IMR-90 (cell line): ENCODE data around the gene ISG20. TPM values are rescaled to one million over a fixed set of nuclear protein-coding genes. Genes with fewer than 3 reads are reported as not detected.

ENCODE experiments used
- ATAC-seq: fragments of 200-7000 bp; cut with Tn5 transposase; 2 replicates; pipeline ENCODE4 v1.9.1; 2020; ENCODE audit warnings: low read depth, mild to moderate bottlenecking, moderate library complexity
- BruUV-seq: library from RNA; stranded (reverse); fragments of 400-500 nt; replicated peaks from 2 replicates; lab custom pipeline; 2021; lab: Mats Ljungman, UMichigan
- CTCF ChIA-PET: fragments of 300-600 bp; formaldehyde crosslinking; extraction: SDS; loops from one replicate; lab custom pipeline; 2021; ENCODE audit warnings: antibody characterized with exemption; lab: Yijun Ruan, JAX
- POLR2A ChIA-PET: fragments of 300-600 bp; sonication (Branson Sonifier 250); formaldehyde crosslinking; loops from one replicate; lab custom pipeline; 2022; ENCODE audit warnings: antibody characterized with exemption; ENCODE audit not compliant: unreplicated experiment; lab: Charles Lee
- DNase-seq: peaks from one replicate; pipeline ENCODE4 v3.0.0; 2013
- H2AFZ ChIP-seq: replicated peaks from 2 replicates; pipeline ENCODE3; 2013; ENCODE audit warnings: low read length, mild to moderate bottlenecking; ENCODE audit not compliant: poor library complexity
- H2AK5ac ChIP-seq: 2 replicates; pipeline ENCODE4 v1.6.1; 2013; ENCODE audit warnings: low read depth, low read length, inconsistent platforms
- H2AK9ac ChIP-seq: replicated peaks from 2 replicates; pipeline ENCODE3; 2013; ENCODE audit warnings: mild to moderate bottlenecking, low read depth, low read length, moderate library complexity; ENCODE audit not compliant: poor library complexity
- H2BK120ac ChIP-seq: 2 replicates; pipeline ENCODE4 v1.6.1; 2013; ENCODE audit warnings: low read depth, low read length, inconsistent platforms
- H2BK15ac ChIP-seq: 3 replicates; pipeline ENCODE4 v1.6.1; 2013; ENCODE audit warnings: low read depth, low read length, inconsistent platforms
- H2BK20ac ChIP-seq: 2 replicates; pipeline ENCODE4 v1.6.1; 2013; ENCODE audit warnings: low read depth, mild to moderate bottlenecking, inconsistent platforms, low read length, moderate library complexity
- H2BK5ac ChIP-seq: 2 replicates; pipeline ENCODE4 v1.6.1; 2013; ENCODE audit warnings: mild to moderate bottlenecking, low read depth, low read length, inconsistent platforms; ENCODE audit not compliant: poor library complexity, severe bottlenecking
- H3K14ac ChIP-seq: replicated peaks from 2 replicates; pipeline ENCODE4 v1.6.1; 2013; ENCODE audit warnings: low read depth, low read length, inconsistent platforms
- H3K18ac ChIP-seq: 2 replicates; pipeline ENCODE4 v1.6.1; 2013; ENCODE audit warnings: low read depth, low read length, control low read depth
- H3K23ac ChIP-seq: 2 replicates; pipeline ENCODE4 v1.6.1; 2013; ENCODE audit warnings: low read depth, low read length, inconsistent platforms
- H3K27ac ChIP-seq: 2 replicates; pipeline ENCODE4 v1.5.1; 2013; ENCODE audit warnings: mild to moderate bottlenecking, control low read depth, low read length; ENCODE audit not compliant: insufficient read depth
- H3K27me3 ChIP-seq: 2 replicates; pipeline ENCODE4 v1.6.1; 2013; ENCODE audit warnings: low read length; ENCODE audit not compliant: control insufficient read depth, insufficient read depth
- H3K36me3 ChIP-seq: 2 replicates; pipeline ENCODE4 v1.6.1; 2013; ENCODE audit warnings: low read length, mixed read lengths; ENCODE audit not compliant: control insufficient read depth, insufficient read depth
- H3K4ac ChIP-seq: 2 replicates; pipeline ENCODE4 v1.6.1; 2013; ENCODE audit warnings: low read depth, low read length, inconsistent platforms
- H3K4me1 ChIP-seq: 2 replicates; pipeline ENCODE4 v1.6.1; 2013; ENCODE audit warnings: low read length, mixed read lengths; ENCODE audit not compliant: control insufficient read depth, insufficient read depth
- H3K4me2 ChIP-seq: 2 replicates; pipeline ENCODE4 v1.6.1; 2013; ENCODE audit warnings: low read depth, mild to moderate bottlenecking, control low read depth, low read length, moderate library complexity
- H3K4me3 ChIP-seq: 2 replicates; pipeline ENCODE4 v1.5.1; 2013; ENCODE audit warnings: low read depth, mild to moderate bottlenecking, control low read depth, low read length, moderate library complexity; ENCODE audit not compliant: insufficient read depth
- H3K56ac ChIP-seq: 2 replicates; pipeline ENCODE4 v1.6.1; 2013; ENCODE audit warnings: low read length, inconsistent platforms; ENCODE audit not compliant: insufficient read depth; ENCODE audit errors: extremely low read depth
- H3K79me1 ChIP-seq, 2 experiments: 2 replicates each; pipeline ENCODE4 v1.6.1; 2013; ENCODE audit warnings: low read length in 2 of 2, inconsistent platforms in 1 of 2, low read depth in 1 of 2
- H3K9ac ChIP-seq: 2 replicates; pipeline ENCODE4 v1.6.1; 2013; ENCODE audit warnings: low read depth, low read length, control low read depth
- H3K9me1 ChIP-seq: 2 replicates; pipeline ENCODE4 v1.6.1; 2013; ENCODE audit warnings: low read length, inconsistent platforms; ENCODE audit not compliant: insufficient read depth
- H3K9me3 ChIP-seq: 2 replicates; pipeline ENCODE4 v1.6.1; 2013; ENCODE audit warnings: low read length; ENCODE audit not compliant: control insufficient read depth, insufficient read depth
- H4K20me1 ChIP-seq: 2 replicates; pipeline ENCODE4 v1.6.1; 2013; ENCODE audit warnings: low read length, inconsistent platforms; ENCODE audit not compliant: insufficient read depth
- H4K5ac ChIP-seq: 2 replicates; pipeline ENCODE4 v1.6.1; 2013; ENCODE audit warnings: mild to moderate bottlenecking, low read depth, low read length, control low read depth
- H4K8ac ChIP-seq, 2 experiments: 2 replicates each; pipeline ENCODE4 v1.6.1; 2013; ENCODE audit warnings: low read depth in 2 of 2, low read length in 2 of 2, control low read depth in 1 of 2, inconsistent platforms in 1 of 2
- H4K91ac ChIP-seq: 2 replicates; pipeline ENCODE4 v1.6.1; 2013; ENCODE audit warnings: low read depth, low read length, inconsistent platforms; ENCODE audit not compliant: insufficient read depth
- POLR2A ChIP-seq: IDR thresholded peaks from 2 replicates; pipeline ENCODE4 v1.6.1; 2012; ENCODE audit warnings: mild to moderate bottlenecking, low read depth, low read length
- RCOR1 ChIP-seq: IDR thresholded peaks from 2 replicates; pipeline ENCODE4 v1.6.1; 2012; ENCODE audit warnings: mild to moderate bottlenecking, low read length, improper control_type of control experiment; ENCODE audit not compliant: insufficient replicate concordance
- WGBS, 2 experiments: methylation state at CpG; one replicate each; pipeline versions ENCODE4 v1.1.5 to v1.1.7; 2013; ENCODE audit warnings: missing lambda C conversion rate in 2 of 2; ENCODE audit not compliant: insufficient read length in 1 of 2; ENCODE audit errors: extremely low coverage in 2 of 2; 5-methylcytosine and 5-hydroxymethylcytosine counted together
- dilution Hi-C: fragments of 300-500 bp; cut with HindIII; formaldehyde crosslinking; loops from one replicate; pipeline ENCODE4 v1.14.3; 2018; ENCODE audit warnings: low sequenced_read_pairs; ENCODE audit not compliant: unreplicated experiment
- in situ Hi-C: fragments of 300-500 bp; cut with MboI; formaldehyde crosslinking; loops from 3 replicates; pipeline ENCODE4 v1.14.3; 2019; ENCODE audit warnings: low sequenced_read_pairs, inconsistent platforms, mixed read lengths
- intact Hi-C: fragments of 100-400 bp; cut with micrococcal nuclease; formaldehyde crosslinking; loops from 2 replicates; pipeline ENCODE4 v1.10.0; 2022
- polyA plus RNA-seq, 3 experiments: library from polyadenylated mRNA; depleted of rRNA; stranded (reverse); fragments of >200 nt; gene quantifications; 2 replicates each; pipeline ENCODE4 v1.2.3, GENCODE V29; 2012; ENCODE audit warnings: low replicate concordance in 1 of 3
- total RNA-seq: library from RNA; depleted of rRNA; stranded (reverse); fragments of >200 nt; gene quantifications from 2 replicates; pipeline ENCODE4 v1.2.3, GENCODE V29; 2012

The ISG20 gene
- total and polyA plus RNA-seq, 2 of the 4 experiments (the other 2 are of a cell fraction), result 0.72 to 1.2 TPM

DNA sequence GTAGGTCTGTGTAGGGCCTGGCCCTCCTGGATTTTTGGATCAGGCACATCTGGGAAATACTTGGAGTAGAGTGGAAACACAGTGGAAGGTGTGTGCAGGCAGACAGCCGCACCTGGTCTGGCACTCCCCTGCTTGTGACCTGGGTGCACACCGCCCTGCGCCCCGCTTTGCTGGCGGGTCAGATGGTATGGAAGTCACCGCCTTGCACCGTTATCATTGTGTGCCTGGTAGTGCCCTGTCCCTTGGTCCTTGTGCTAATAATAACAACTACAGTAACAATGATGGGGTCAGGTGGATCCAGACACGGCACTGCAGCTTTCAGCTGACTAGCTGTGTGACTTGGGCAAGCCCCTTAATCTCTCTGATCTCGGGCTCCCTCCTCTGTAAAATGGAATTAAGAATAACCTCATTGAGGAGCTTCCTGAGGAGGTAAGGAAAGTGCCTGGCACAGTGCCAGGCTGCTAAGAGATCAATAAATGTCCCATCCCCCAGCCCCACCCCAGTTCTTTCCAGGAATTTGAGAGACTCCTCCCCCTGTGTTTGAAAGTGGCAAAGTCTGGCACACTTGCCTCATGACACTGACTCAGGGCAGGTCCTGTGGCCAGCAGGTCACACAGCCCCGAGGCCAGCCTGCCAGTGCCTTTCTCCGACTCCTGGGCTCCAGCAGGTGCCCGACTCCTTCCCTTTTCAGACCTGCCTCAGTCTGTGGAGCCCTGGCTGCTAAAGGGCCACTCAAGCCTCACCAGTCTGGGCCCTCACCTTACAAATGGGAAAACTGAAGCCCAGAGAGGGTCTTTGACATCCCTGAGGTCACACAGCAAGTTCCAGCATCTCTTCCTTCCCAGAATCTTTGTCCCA, 9.8 kb downstream of the ISG20 start:
- Histone ChIP-seq H3K9me1 (peaks cover 15% of the 10 kb centered on the region), H3K4me1 (peaks cover 15% of the 10 kb centered on the region), H3K14ac (peak overlapping the region; percentile 30), H3K79me1 (no peaks in the 10 kb centered on the region), H3K56ac (no peak overlapping the region), H3K9ac (no peak overlapping the region), H4K8ac (peak overlapping the region in 1 of 2 experiments; percentile 35; a peak in 3 of 4 replicates), H3K27ac (peak overlapping the region; percentile 42), H3K36me3 (no peaks in the 10 kb centered on the region), H2BK15ac (no peak overlapping the region), H2BK120ac (peak overlapping the region; percentile 64), H3K4me2 (no peak overlapping the region), H3K18ac (peak overlapping the region; percentile 30; the same call in 1 of the 2 replicates), H2BK5ac (peak overlapping the region; percentile 55), H2BK20ac (peak overlapping the region; percentile 42; the same call in 1 of the 2 replicates), H4K91ac (peak overlapping the region; percentile 37; the same call in 1 of the 2 replicates), H2AK9ac (peak overlapping the region; percentile 73), H2AFZ (peak overlapping the region; percentile 71), H3K9me3 (no peaks in the 10 kb centered on the region), H3K27me3 (no peaks in the 10 kb centered on the region), H3K4ac (peak overlapping the region; percentile 77), H3K23ac (no peak overlapping the region; the same call in 1 of the 2 replicates), H2AK5ac (peak overlapping the region; percentile 42; the same call in 1 of the 2 replicates), H4K20me1 (no peaks in the 10 kb centered on the region), H3K4me3 (no peak overlapping the region), H4K5ac (peak overlapping the region; percentile 19; the same call in 1 of the 2 replicates)
- intact Hi-C loops, result no loop called here
- ChIA-PET POLR2A (no interaction called here), CTCF (no interaction called here)
- peak; percentile 48 for TF ChIP-seq POLR2A
- TF ChIP-seq RCOR1, result no peak
- no TSS peak for BruUV-seq
- ATAC-seq (peak; percentile 10), DNase-seq (peak; percentile 46)
- in situ Hi-C loops, result no loop called here
- dilution Hi-C loops, result no loop called here
- WGBS, 2 experiments, result 75% methylated on average over 3 of the region's 12 CpGs; no CpG with 5 or more reads in 1 of the 2 experiments
